Activated CD8-positive, alpha-beta memory T cell treated with anti-CD3 and anti-CD28 coated beads for 36 hours (primary cell): ENCODE data around the gene GABBR2. TPM values are rescaled to one million over a fixed set of nuclear protein-coding genes. Genes with fewer than 3 reads are reported as not detected.

Source experiments
- CTCF ChIA-PET: fragments of 350-600 bp; sonication (Branson Sonifier 250); formaldehyde crosslinking; loops from one replicate; lab custom pipeline; 2021; ENCODE audit warnings: antibody characterized with exemption; lab: Charles Lee
- POLR2A ChIA-PET: fragments of 350-600 bp; sonication (Branson Sonifier 250); formaldehyde crosslinking; loops from one replicate; lab custom pipeline; 2021; ENCODE audit warnings: antibody characterized with exemption; lab: Charles Lee
- total RNA-seq, 2 experiments: library from RNA; stranded (reverse); gene quantifications; one replicate each; pipeline ENCODE4 v1.2.3, GENCODE V29; 2021

GABBR2 gene
- total RNA-seq, 2 experiments from 2014 or later = not detected

- ChIA-PET POLR2A (no interaction called here), CTCF (no interaction called here)
Observed at GRCh38 chr9:98253565-98253964, 455.2 kb downstream of the GABBR2 start.

DNA sequence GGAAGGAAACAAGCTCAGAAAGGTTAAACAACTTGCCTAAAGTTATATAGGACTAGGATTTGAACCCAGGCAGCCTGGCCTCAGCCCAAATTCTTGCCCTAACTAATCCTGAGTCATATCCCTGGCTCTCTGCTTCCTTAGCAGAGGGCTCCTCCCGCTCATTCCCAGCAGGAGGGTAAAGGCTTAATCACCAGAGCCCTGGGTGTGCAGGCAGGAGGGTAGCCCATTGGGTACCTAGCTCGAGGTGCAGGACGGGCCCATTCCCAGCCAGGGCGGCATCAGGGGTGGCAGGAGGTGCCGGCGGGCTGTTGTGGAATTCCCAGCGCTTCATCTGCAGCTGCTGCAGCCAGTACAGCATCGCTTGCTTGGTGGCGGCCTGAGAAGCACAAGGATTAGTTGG, 457.2 kb downstream of the GABBR2 start:
- CTCF ChIA-PET = no interaction called here
- POLR2A ChIA-PET = no interaction called here

- ChIA-PET POLR2A (no interaction called here), CTCF (no interaction called here)
Observed at GRCh38 chr9:98249771-98250170, 459.0 kb downstream of the GABBR2 start.

DNA sequence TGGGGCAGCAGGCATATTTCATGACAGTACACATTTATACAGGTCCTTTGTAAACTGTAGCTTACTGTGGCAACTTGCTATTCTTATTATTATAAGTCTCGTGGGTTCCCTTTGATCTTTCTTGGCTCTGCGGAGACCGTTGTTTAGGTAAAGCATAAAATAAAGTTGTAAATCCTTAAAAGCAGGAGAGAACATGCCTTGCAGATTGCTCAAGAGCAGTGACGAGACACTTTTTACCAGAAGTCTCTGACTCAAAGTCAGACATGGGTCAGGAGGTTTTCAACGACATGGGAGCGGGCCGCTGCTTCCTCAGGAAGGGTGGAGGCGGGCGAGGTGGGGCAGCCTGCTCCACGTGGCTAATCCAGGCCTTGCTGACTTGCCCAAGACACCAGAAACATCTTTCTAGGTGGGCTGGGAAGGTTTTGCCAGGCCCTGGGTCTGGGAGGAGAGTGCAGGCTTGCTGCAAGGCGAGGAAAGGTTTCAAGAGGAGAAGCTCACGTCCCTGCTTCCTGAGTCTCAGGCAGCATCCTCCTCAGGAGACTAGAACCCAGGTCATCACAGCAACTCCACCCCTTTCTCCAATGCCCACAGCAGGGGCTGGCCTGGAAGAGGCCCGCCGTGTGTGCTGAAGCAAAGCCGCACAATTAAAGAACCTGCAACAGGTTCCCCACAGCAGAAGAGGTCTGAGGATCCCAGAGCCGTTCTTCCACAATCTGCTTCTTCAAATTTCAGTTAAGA, 459.8 kb downstream of the GABBR2 start:
- CTCF ChIA-PET = interaction anchor here (0.9 kb wide), 1 partner anchor 44 kb away, joined by 3 read pairs; no protein-coding TSS in a partner anchor
- POLR2A ChIA-PET = no interaction called here

- ChIA-PET CTCF (interaction anchor here (0.9 kb wide), 1 partner anchor 43 kb away, joined by 3 read pairs; no protein-coding TSS in a partner anchor), POLR2A (no interaction called here)
Observed at GRCh38 chr9:98247831-98248657, 460.7 kb downstream of the GABBR2 start.

- ChIA-PET CTCF (no interaction called here), POLR2A (no interaction called here)
Observed at GRCh38 chr9:98242426-98242825, 466.3 kb downstream of the GABBR2 start.

DNA sequence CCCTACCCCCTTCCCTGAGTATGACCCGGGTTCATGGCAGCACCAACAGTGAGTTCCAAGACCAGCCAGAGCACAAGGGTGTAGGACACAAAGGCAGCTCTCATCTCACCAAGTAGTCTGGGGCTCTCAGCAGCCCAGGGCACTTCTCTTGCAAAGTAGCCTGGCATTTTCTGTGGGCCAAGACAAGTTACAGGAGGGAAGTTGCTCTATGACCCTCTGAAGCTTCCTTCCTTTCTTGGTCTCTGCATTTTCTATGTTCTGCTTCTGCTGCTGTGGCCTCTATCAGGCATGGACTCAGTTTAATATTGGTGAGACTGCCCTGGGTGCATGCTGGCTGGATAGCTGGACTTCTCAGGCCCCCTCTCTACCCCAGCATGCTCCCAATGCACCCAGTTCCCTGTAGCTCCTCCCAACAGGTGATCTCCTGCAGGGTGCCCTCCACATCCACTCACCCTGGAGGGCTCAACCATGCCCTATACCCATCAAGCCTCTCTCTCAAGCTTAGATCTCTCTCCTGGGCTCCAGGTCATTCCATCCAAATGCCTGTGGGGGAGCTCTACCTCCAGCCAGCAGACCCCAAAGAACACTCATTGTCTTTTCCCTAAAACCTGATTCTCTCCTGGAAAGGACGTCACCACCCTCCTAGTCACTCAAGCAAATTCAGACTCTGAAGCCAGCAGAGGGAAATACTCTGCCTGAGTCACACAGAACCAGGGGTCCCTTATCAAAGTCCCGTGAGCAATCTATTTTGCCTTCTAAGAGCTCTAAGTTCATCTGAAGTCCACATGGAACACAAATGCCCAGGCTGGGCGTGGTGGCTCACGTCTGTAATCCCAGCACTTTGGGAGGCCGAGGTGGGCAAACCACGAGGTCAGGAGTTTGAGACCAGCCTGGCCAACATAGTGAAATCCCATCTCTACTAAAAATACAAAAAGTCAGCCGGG, 467.1 kb downstream of the GABBR2 start:
- ChIA-PET CTCF (interaction anchor here (1.1 kb wide), 1 partner anchor 44 kb away, joined by 3 read pairs; no protein-coding TSS in a partner anchor), POLR2A (interaction anchor here (0.6 kb wide), 1 partner anchor 10 kb away, joined by 9 read pairs; no protein-coding TSS in a partner anchor)

GRCh38 chr9:98240475-98240874, 468.3 kb downstream of the GABBR2 start:
- ChIA-PET CTCF (no interaction called here), POLR2A (no interaction called here)

Other genes starting within 250 kb of the GABBR2 start
- gene ANKS6, start 87.6 kb upstream of the GABBR2 start, total RNA-seq = 10 to 100 TPM; 21.2 to 23.2 TPM
- 1 to 10 TPM; 6.6 to 6.9 TPM for gene GALNT12, start 98.7 kb upstream of the GABBR2 start, total RNA-seq
- under 1 TPM; 0.02 to 0.04 TPM for gene COL15A1, start 235.0 kb upstream of the GABBR2 start, total RNA-seq